Cerebellar nuclear complex (tissue), 1 donor: ENCODE results near the gene RAB40B.
A peak's percentile ranks its signal among the peaks of the same experiment; 100 is the strongest.
"Not testable (repeated sequence)": the region's sequence is repeated elsewhere in the genome, so short reads cannot be mapped to it uniquely, and the experiment has no call there.

Experiments used
- DNase-seq, 2 experiments: peaks; one replicate each; lab custom pipeline; 2025; lab: John Stamatoyannopoulos, UW

The RAB40B gene

GRCh38 chr17:82698065-82698973, at the start of gene RAB40B:
Gene RAB40B (minus strand): TSS chr17:82698698. CDS start chr17:82698596, 102 bp downstream.
- peak; percentile 97 to 98 for DNase-seq

- DNase-seq, result no peak
These were observed 47.0 kb upstream of the RAB40B start for GRCh38 chr17:82745524-82745923.

GRCh38 chr17:82744736-82745135, 46.2 kb upstream of the RAB40B start:
- DNase-seq, result not testable (repeated sequence)

GRCh38 chr17:82743344-82744219, 45.1 kb upstream of the RAB40B start:
- DNase-seq, result no peak

GRCh38 chr17:82740906-82741759, 42.6 kb upstream of the RAB40B start:
- DNase-seq, result no peak

GRCh38 chr17:82737967-82738877, 39.7 kb upstream of the RAB40B start:
- DNase-seq, result no peak

- no peak for DNase-seq
These were observed 38.1 kb upstream of the RAB40B start for GRCh38 chr17:82736511-82737185.

GRCh38 chr17:82734987-82735866, 36.7 kb upstream of the RAB40B start, which contains the start of gene FN3K:
Gene FN3K (plus strand): TSS chr17:82735615. CDS start chr17:82735637, 22 bp downstream.
- DNase-seq, result no peak

- DNase-seq, result no peak
These were observed 33.7 kb upstream of the RAB40B start for GRCh38 chr17:82732118-82732743.

- DNase-seq, result no peak
These were observed 31.2 kb upstream of the RAB40B start for GRCh38 chr17:82729479-82730260.

GRCh38 chr17:82726427-82726826, 27.9 kb upstream of the RAB40B start:
- DNase-seq, result no peak

GRCh38 chr17:82723169-82723807, 24.8 kb upstream of the RAB40B start:
- no peak for DNase-seq

GRCh38 chr17:82722341-82723013, 24.0 kb upstream of the RAB40B start:
- no peak for DNase-seq

GRCh38 chr17:82720204-82720603, 21.7 kb upstream of the RAB40B start:
- no peak for DNase-seq

GRCh38 chr17:82718986-82719685, 20.6 kb upstream of the RAB40B start:
- DNase-seq, result no peak
